Nephron (organoid): ENCODE data around the gene C1QTNF1.
A peak's percentile ranks its signal among the peaks of the same experiment; 100 is the strongest.

Experiments used
- H3K27ac Mint-ChIP-seq, 3 experiments: 2 replicates each; pipeline ENCODE4 v1.8.0; 2020; ENCODE audit warnings: mixed read lengths in 3 of 3, mild to moderate bottlenecking in 2 of 3, moderate library complexity in 1 of 3
- H3K27me3 Mint-ChIP-seq: 2 replicates; pipeline ENCODE4 v1.8.0; 2021; ENCODE audit warnings: low read depth, mild to moderate bottlenecking, moderate library complexity, mixed read lengths
- H3K36me3 Mint-ChIP-seq: 2 replicates; pipeline ENCODE4 v1.8.0; 2020; ENCODE audit warnings: low read depth, mixed read lengths
- H3K4me1 Mint-ChIP-seq: 2 replicates; pipeline ENCODE4 v1.8.0; 2020; ENCODE audit warnings: mixed read lengths
- H3K4me3 Mint-ChIP-seq, 3 experiments: 2 replicates each; pipeline ENCODE4 v1.8.0; 2020; ENCODE audit warnings: mild to moderate bottlenecking in 3 of 3, mixed read lengths in 3 of 3, moderate library complexity in 2 of 3
- H3K9me3 Mint-ChIP-seq: 2 replicates; pipeline ENCODE4 v1.8.0; 2020; ENCODE audit warnings: mixed read lengths
- CTCF ChIP-seq, 3 experiments: fragments of 200-600 bp; sonication (generic); IDR thresholded peaks; one replicate each; pipeline ENCODE4 v1.5.0; 2021; ENCODE audit warnings: antibody characterized with exemption in 3 of 3; ENCODE audit not compliant: unreplicated experiment in 3 of 3

C1QTNF1 gene

GRCh38 chr17:79012563-79013134 lies 11.3 kb upstream of the C1QTNF1 start:
- Mint-ChIP-seq H3K27me3 (no peaks in the 10 kb centered on the region), H3K4me1 (peaks cover 24% of the 10 kb centered on the region), H3K9me3 (peaks cover 21% of the 10 kb centered on the region), H3K27ac (no peak overlapping the region), H3K36me3 (no peaks in the 10 kb centered on the region), H3K4me3 (peak overlapping the region in 2 of 3 experiments; percentile 16 to 23)
- no peak for TF ChIP-seq CTCF (IDR thresholded peaks at IDR 0.05; ENCODE audit: unreplicated experiment in 3 of 3)

DNA sequence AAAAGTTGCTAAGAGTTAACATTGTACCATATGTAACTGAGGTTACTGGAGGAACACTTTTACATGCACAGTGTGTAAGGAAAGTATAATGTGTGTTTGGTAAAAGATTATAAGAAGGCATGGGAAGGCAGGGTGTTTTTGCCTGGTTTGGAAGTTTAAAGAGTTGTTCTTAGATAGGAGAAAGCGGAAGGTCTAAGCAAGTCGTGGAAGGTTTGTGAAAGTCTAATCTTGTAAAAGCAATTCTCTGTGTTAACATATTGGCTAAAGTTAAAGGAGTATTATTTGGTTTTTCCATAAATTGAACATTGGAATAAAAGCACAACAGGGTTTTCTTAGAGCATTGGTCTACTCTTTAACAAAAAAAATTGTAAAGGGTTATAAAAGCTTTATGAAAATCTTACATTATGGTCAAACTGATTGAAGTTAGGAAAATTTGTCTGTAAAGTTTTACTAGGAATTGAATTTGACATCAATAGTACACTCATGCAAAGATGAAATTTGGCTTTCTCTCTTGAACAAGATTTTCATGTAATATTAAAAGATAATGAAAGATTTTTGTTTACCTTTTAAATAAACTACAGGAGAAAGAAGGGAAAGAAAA lies 9.7 kb upstream of the C1QTNF1 start:
- Mint-ChIP-seq H3K4me3 (no peak overlapping the region), H3K27ac (no peak overlapping the region), H3K36me3 (no peaks in the 10 kb centered on the region), H3K9me3 (peaks cover 21% of the 10 kb centered on the region), H3K4me1 (peaks cover 14% of the 10 kb centered on the region), H3K27me3 (no peaks in the 10 kb centered on the region)
- TF ChIP-seq CTCF (IDR thresholded peaks at IDR 0.05; ENCODE audit: unreplicated experiment in 3 of 3): no peak

GRCh38 chr17:79017546-79018369 lies 6.2 kb upstream of the C1QTNF1 start:
- Mint-ChIP-seq H3K4me1 (no peaks in the 10 kb centered on the region), H3K27ac (no peak overlapping the region), H3K4me3 (no peak overlapping the region), H3K27me3 (peaks cover 35% of the 10 kb centered on the region), H3K9me3 (peaks cover 19% of the 10 kb centered on the region), H3K36me3 (no peaks in the 10 kb centered on the region)
- no peak for TF ChIP-seq CTCF (IDR thresholded peaks at IDR 0.05; ENCODE audit: unreplicated experiment in 3 of 3)

DNA sequence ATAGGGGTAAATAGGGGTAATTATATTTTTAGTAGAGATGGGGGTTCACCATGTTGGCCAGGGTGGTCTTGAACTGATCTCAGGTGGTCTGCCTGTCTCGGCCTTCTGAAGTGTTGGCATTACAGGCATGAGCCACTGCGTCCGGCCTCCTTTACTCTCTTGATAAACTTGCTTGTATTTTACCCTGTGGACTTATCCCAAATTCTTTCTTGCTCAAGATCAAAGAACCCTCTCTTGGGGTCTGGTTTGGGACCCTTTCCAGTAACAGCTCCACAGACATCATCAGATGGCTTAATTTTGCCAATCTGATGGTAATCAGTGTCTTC lies 5.6 kb upstream of the C1QTNF1 start:
- Mint-ChIP-seq H3K27me3 (peaks cover 40% of the 10 kb centered on the region), H3K27ac (no peak overlapping the region), H3K9me3 (peaks cover 14% of the 10 kb centered on the region), H3K36me3 (no peaks in the 10 kb centered on the region), H3K4me3 (no peak overlapping the region), H3K4me1 (peaks cover 1% of the 10 kb centered on the region)
- TF ChIP-seq CTCF (IDR thresholded peaks at IDR 0.05; ENCODE audit: unreplicated experiment in 3 of 3): no peak

DNA sequence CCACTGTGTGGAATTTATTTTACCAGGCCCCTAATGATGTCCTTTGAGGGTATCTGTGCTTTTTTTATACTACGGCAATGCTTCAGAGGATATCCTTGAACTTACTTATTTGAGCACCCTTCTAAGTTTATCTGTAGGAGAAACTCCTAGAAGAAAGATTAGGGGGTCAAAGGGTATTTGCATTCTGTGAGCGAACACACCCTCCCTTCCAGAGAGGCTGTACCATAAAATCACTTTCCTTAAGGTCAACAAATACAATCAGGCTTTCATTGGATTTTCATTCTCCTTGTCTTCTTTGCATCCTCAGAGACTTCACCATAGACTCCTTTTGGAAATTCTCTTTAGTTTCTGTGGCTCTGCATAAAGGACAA lies 4.7 kb upstream of the C1QTNF1 start:
- no peak for TF ChIP-seq CTCF (IDR thresholded peaks at IDR 0.05; ENCODE audit: unreplicated experiment in 3 of 3)
- Mint-ChIP-seq H3K9me3 (peaks cover 9% of the 10 kb centered on the region), H3K27ac (no peak overlapping the region), H3K4me3 (no peak overlapping the region), H3K36me3 (no peaks in the 10 kb centered on the region), H3K4me1 (peaks cover 4% of the 10 kb centered on the region), H3K27me3 (peaks cover 50% of the 10 kb centered on the region)
